Choroid plexus epithelial cell (primary cell): Measurements from ENCODE around the gene ZBTB40.

Source experiments
- DNase-seq: peaks from one replicate; pipeline ENCODE4 v3.0.0-alpha.2; 2010; ENCODE audit warnings: low read depth
- H3K4me3 ChIP-seq: 2 replicates; pipeline ENCODE4 v1.5.1; 2011; ENCODE audit warnings: low read depth, mild to moderate bottlenecking, control low read depth, low read length, moderate library complexity
- CTCF ChIP-seq: conservative IDR thresholded peaks from 2 replicates; pipeline ENCODE4 v1.5.1; 2011; ENCODE audit warnings: low read depth, mild to moderate bottlenecking, control low read depth, inconsistent platforms, low read length, moderate library complexity

Gene ZBTB40

GRCh38 chr1:22527122-22527521, 75.5 kb downstream of the ZBTB40 start:
- no peak overlapping the region for H3K4me3 ChIP-seq
- peak; percentile 21 for DNase-seq
- TF ChIP-seq CTCF: peak; percentile 13

GRCh38 chr1:22527555-22528296, 76.1 kb downstream of the ZBTB40 start:
- TF ChIP-seq CTCF: peak; percentile 47
- DNase-seq: peak; percentile 42
- no peak overlapping the region for H3K4me3 ChIP-seq

- no peak for TF ChIP-seq CTCF
- DNase-seq: no peak
- no peak overlapping the region for H3K4me3 ChIP-seq
These were observed 76.8 kb downstream of the ZBTB40 start for GRCh38 chr1:22528451-22528850.

DNA sequence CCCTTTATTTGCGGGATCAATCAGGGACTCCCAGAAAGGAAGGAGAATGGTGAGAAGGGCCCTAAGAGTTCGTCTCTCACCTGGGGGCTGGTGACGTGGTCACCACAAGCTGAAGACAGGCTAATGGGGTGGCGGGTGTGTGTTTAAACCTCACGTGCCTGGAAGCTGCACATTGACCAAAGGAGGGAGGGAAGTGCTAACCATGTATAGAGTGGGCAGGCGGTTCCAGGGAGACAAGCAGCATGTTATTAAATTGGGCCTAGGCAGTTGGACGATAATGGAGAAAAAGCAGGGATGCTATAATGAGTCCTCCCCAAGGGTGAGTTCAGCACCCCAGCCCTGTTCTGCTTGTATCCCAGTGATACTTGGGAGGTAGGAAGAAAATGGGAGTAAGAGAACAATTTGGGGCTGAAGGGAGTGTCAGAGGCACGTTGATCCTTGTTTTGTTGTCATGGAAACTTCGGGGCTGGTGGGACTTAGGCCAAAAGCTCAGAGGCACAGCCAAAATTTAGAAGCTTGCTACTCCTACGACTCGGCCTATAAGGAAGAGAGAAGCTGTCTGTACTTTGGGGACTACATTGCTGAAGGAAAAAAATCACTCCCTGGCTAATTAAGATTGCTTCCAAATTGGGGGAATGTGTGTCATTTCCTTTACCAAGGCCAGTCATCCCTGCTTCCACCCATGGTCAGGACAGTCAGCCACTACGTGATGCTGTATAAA, 78.4 kb downstream of the ZBTB40 start:
- no peak overlapping the region for H3K4me3 ChIP-seq
- no peak for DNase-seq
- no peak for TF ChIP-seq CTCF

GRCh38 chr1:22530715-22531114, 79.1 kb downstream of the ZBTB40 start:
- TF ChIP-seq CTCF: no peak
- DNase-seq: no peak
- no peak overlapping the region for H3K4me3 ChIP-seq

DNA sequence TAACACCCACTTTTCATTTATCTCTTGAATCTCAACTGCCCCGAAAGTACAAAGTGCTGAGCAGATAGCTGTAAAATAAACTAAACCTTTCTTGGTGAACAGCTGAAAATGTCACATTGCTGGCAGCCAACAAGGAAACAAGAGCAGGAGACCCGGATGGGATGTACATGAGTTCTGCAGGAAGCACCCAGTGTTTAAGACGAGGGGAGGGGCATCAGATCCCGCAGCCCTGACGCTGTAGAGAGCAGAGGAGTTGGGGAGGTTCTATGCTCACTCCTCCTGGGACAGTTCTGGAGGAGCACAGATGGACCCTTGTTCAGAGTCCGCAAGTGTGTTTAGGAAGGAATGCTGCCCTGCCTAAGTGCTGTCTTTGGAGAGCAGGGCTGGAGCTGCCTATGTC, 79.6 kb downstream of the ZBTB40 start:
- DNase-seq: no peak
- no peak overlapping the region for H3K4me3 ChIP-seq
- no peak for TF ChIP-seq CTCF
